H9 (cell line): ENCODE measurements around the gene ZNF286A. TPM values are rescaled to one million over a fixed set of nuclear protein-coding genes. Genes with fewer than 3 reads are reported as not detected.
"Not testable (repeated sequence)": the region's sequence is repeated elsewhere in the genome, so short reads cannot be mapped to it uniquely, and the experiment has no call there.

Experiments
- DNase-seq: peaks from one replicate; pipeline ENCODE4 v3.0.0-alpha.2; 2017
- H2AFZ ChIP-seq: one replicate; pipeline ENCODE4 v1.6.1; 2013; ENCODE audit warnings: mild to moderate bottlenecking, low read length, control low read depth, moderate library complexity
- H2AK5ac ChIP-seq: 2 replicates; pipeline ENCODE4 v1.6.1; 2013; ENCODE audit warnings: low read length, control low read depth, mixed read lengths; ENCODE audit not compliant: insufficient read length
- H2BK120ac ChIP-seq: one replicate; pipeline ENCODE4 v1.6.1; 2013; ENCODE audit warnings: low read depth, mild to moderate bottlenecking, low read length, control low read depth, inconsistent platforms; ENCODE audit not compliant: poor library complexity, severe bottlenecking
- H2BK12ac ChIP-seq: 2 replicates; pipeline ENCODE4 v1.6.1; 2013; ENCODE audit warnings: low read length, control low read depth, mixed read lengths, low read depth; ENCODE audit not compliant: insufficient read length
- H2BK15ac ChIP-seq: 2 replicates; pipeline ENCODE4 v1.6.1; 2013; ENCODE audit warnings: low read depth, low read length, control low read depth
- H2BK20ac ChIP-seq: one replicate; pipeline ENCODE4 v1.6.1; 2013; ENCODE audit warnings: low read depth, mild to moderate bottlenecking, low read length, control low read depth, inconsistent platforms; ENCODE audit not compliant: poor library complexity, severe bottlenecking
- H2BK5ac ChIP-seq: 2 replicates; pipeline ENCODE4 v1.6.1; 2013; ENCODE audit warnings: low read length, control low read depth, mixed read lengths; ENCODE audit not compliant: insufficient read length
- H3K14ac ChIP-seq: 2 replicates; pipeline ENCODE4 v1.6.1; 2013; ENCODE audit warnings: low read length, control low read depth; ENCODE audit not compliant: insufficient read depth
- H3K18ac ChIP-seq: 2 replicates; pipeline ENCODE4 v1.6.1; 2013; ENCODE audit warnings: low read depth, mild to moderate bottlenecking, mixed read lengths, low read length, control low read depth; ENCODE audit not compliant: insufficient read length
- H3K23ac ChIP-seq: 2 replicates; pipeline ENCODE4 v1.6.1; 2013; ENCODE audit warnings: low read length, control low read depth, mixed read lengths, low read depth; ENCODE audit not compliant: insufficient read length
- H3K23me2 ChIP-seq: 2 replicates; pipeline ENCODE4 v1.6.1; 2013; ENCODE audit warnings: low read depth, mild to moderate bottlenecking, mixed read lengths, low read length, control low read depth; ENCODE audit not compliant: insufficient read length, poor library complexity, severe bottlenecking
- H3K27ac ChIP-seq: 2 replicates; pipeline ENCODE4 v1.5.1; 2013; ENCODE audit warnings: low read length, control low read depth, mixed read lengths, low read depth; ENCODE audit not compliant: insufficient read length
- H3K27me3 ChIP-seq: 2 replicates; pipeline ENCODE4 v1.6.1; 2013; ENCODE audit warnings: low read length, control low read depth, inconsistent platforms; ENCODE audit not compliant: insufficient read depth
- H3K4ac ChIP-seq: 2 replicates; pipeline ENCODE4 v1.6.1; 2013; ENCODE audit warnings: low read depth, mild to moderate bottlenecking, control low read depth, inconsistent platforms, low read length, moderate library complexity
- H3K4me1 ChIP-seq: 2 replicates; pipeline ENCODE4 v1.6.1; 2013; ENCODE audit warnings: low read length, control low read depth, inconsistent platforms; ENCODE audit not compliant: insufficient read depth
- H3K4me2 ChIP-seq: 2 replicates; pipeline ENCODE4 v1.6.1; 2013; ENCODE audit warnings: low read length, control low read depth, mixed read lengths; ENCODE audit not compliant: insufficient read length, insufficient read depth
- H3K56ac ChIP-seq: 2 replicates; pipeline ENCODE4 v1.6.1; 2013; ENCODE audit warnings: low read depth, mild to moderate bottlenecking, mixed read lengths, low read length, control low read depth; ENCODE audit not compliant: insufficient read length
- H3K79me1 ChIP-seq: 2 replicates; pipeline ENCODE4 v1.6.1; 2013; ENCODE audit warnings: low read depth, mild to moderate bottlenecking, moderate library complexity, low read length, control low read depth, inconsistent platforms; ENCODE audit not compliant: insufficient read depth, poor library complexity, severe bottlenecking
- H3K79me2 ChIP-seq: 2 replicates; pipeline ENCODE4 v1.6.1; 2013; ENCODE audit warnings: low read length, control low read depth, inconsistent platforms; ENCODE audit not compliant: insufficient read depth
- H3K9ac ChIP-seq: 2 replicates; pipeline ENCODE4 v1.6.1; 2013; ENCODE audit warnings: low read length, control low read depth, mixed read lengths; ENCODE audit not compliant: insufficient read length; ENCODE audit errors: extremely low read depth
- H3K9me3 ChIP-seq: one replicate; pipeline ENCODE4 v1.6.1; 2013; ENCODE audit warnings: low read depth, low read length, inconsistent platforms; ENCODE audit not compliant: control insufficient read depth
- H3T11ph ChIP-seq: one replicate; pipeline ENCODE4 v1.6.1; 2013; ENCODE audit warnings: mild to moderate bottlenecking, low read length, control low read depth, inconsistent platforms
- H4K20me1 ChIP-seq: one replicate; pipeline ENCODE4 v1.6.1; 2013; ENCODE audit not compliant: control insufficient read depth, insufficient read length, insufficient read depth
- H4K5ac ChIP-seq: 2 replicates; pipeline ENCODE4 v1.6.1; 2013; ENCODE audit warnings: low read depth, mild to moderate bottlenecking, mixed read lengths, low read length, control low read depth; ENCODE audit not compliant: insufficient read length
- H4K8ac ChIP-seq: replicated peaks from 2 replicates; pipeline ENCODE4 v1.6.1; 2013; ENCODE audit warnings: low read length, control low read depth, mixed read lengths, low read depth; ENCODE audit not compliant: insufficient read length
- H4K91ac ChIP-seq: 2 replicates; pipeline ENCODE4 v1.6.1; 2013; ENCODE audit warnings: low read depth, mild to moderate bottlenecking, moderate library complexity, mixed read lengths, low read length, control low read depth; ENCODE audit not compliant: insufficient read length
- H3K27ac Mint-ChIP-seq, 3 experiments: 2 replicates in 2 of 3; 3 replicates in 1 of 3; pipeline ENCODE4 v1.8.0; 2020 to 2021; ENCODE audit warnings: mixed read lengths in 3 of 3, mild to moderate bottlenecking in 1 of 3, moderate library complexity in 1 of 3
- H3K27me3 Mint-ChIP-seq: 2 replicates; pipeline ENCODE4 v1.8.0; 2021; ENCODE audit warnings: low read depth, mild to moderate bottlenecking, moderate library complexity, mixed read lengths
- H3K36me3 Mint-ChIP-seq, 3 experiments: 2 replicates in 2 of 3; 3 replicates in 1 of 3; pipeline ENCODE4 v1.8.0; 2020 to 2021; ENCODE audit warnings: low read depth in 3 of 3, mixed read lengths in 3 of 3; ENCODE audit not compliant: insufficient read depth in 1 of 3
- H3K4me1 Mint-ChIP-seq, 2 experiments: 2 replicates each; pipeline ENCODE4 v1.8.0; 2020; ENCODE audit warnings: mixed read lengths in 2 of 2
- H3K4me3 Mint-ChIP-seq, 2 experiments: 2 replicates in 1 of 2; 3 replicates in 1 of 2; pipeline ENCODE4 v1.8.0; 2020 to 2021; ENCODE audit warnings: mild to moderate bottlenecking in 2 of 2, mixed read lengths in 2 of 2, moderate library complexity in 1 of 2
- H3K9me3 Mint-ChIP-seq, 2 experiments: 2 replicates in 1 of 2; 3 replicates in 1 of 2; pipeline ENCODE4 v1.8.0; 2020; ENCODE audit warnings: mild to moderate bottlenecking in 2 of 2, mixed read lengths in 2 of 2, moderate library complexity in 1 of 2
- WGBS: extraction: QIAGEN DNeasy Blood & Tissue Kit; methylation state at CpG from one replicate; pipeline ENCODE4 v1.1.7; 2013; ENCODE audit warnings: missing lambda C conversion rate, low lambda C conversion rate, mixed read lengths; ENCODE audit not compliant: insufficient read length; ENCODE audit errors: extremely low coverage; 5-methylcytosine and 5-hydroxymethylcytosine counted together
- total RNA-seq: library from RNA; stranded (reverse); gene quantifications from 2 replicates; pipeline ENCODE4 v1.2.1, GENCODE V29; 2021

ZNF286A gene
- total RNA-seq, 1 experiment from 2014 or later, result 101 TPM

GRCh38 chr17:15704239-15704638 lies 4.7 kb downstream of the ZNF286A start:
- DNase-seq, H3K27me3 Mint-ChIP-seq, H3K4me2 ChIP-seq, H4K20me1 ChIP-seq, H3K18ac ChIP-seq, H4K91ac ChIP-seq, H2BK5ac ChIP-seq, H4K5ac ChIP-seq, H2AK5ac ChIP-seq, H2BK20ac ChIP-seq, H3K14ac ChIP-seq, H3K27ac ChIP-seq, H3K9me3 ChIP-seq, H3K27ac Mint-ChIP-seq, H3K27me3 ChIP-seq, H3T11ph ChIP-seq, H3K23me2 ChIP-seq, H3K79me1 ChIP-seq, H3K4me1 ChIP-seq, H3K9ac ChIP-seq, H3K4me1 Mint-ChIP-seq, H2BK12ac ChIP-seq, H2BK15ac ChIP-seq, H3K79me2 ChIP-seq, H2BK120ac ChIP-seq, H3K4me3 Mint-ChIP-seq, H4K8ac ChIP-seq, H3K4ac ChIP-seq, H3K23ac ChIP-seq, H3K56ac ChIP-seq, H2AFZ ChIP-seq: not testable (repeated sequence)
- Mint-ChIP-seq H3K9me3 (peaks cover 28 to 45% of the 10 kb centered on the region in 2 experiments), H3K36me3 (peaks cover 68 to 76% (median 69%) of the 10 kb centered on the region in 3 experiments)
- WGBS, result no CpG with 5 or more reads among the region's 33 CpGs

GRCh38 chr17:15704813-15705212 lies 5.3 kb downstream of the ZNF286A start:
- not testable (repeated sequence) for DNase-seq, H3K79me1 ChIP-seq, H3K27me3 ChIP-seq, H3K23me2 ChIP-seq, H4K91ac ChIP-seq, H3K14ac ChIP-seq, H3K4ac ChIP-seq, H2BK120ac ChIP-seq, H3K27ac Mint-ChIP-seq, H4K8ac ChIP-seq, H3T11ph ChIP-seq, H3K4me3 Mint-ChIP-seq, H3K9me3 ChIP-seq, H3K4me2 ChIP-seq, H2AK5ac ChIP-seq, H3K18ac ChIP-seq, H4K20me1 ChIP-seq, H3K27ac ChIP-seq, H4K5ac ChIP-seq, H2BK15ac ChIP-seq, H2BK5ac ChIP-seq, H3K56ac ChIP-seq, H2BK20ac ChIP-seq, H3K79me2 ChIP-seq, H3K9ac ChIP-seq, H3K4me1 ChIP-seq, H3K4me1 Mint-ChIP-seq, H3K27me3 Mint-ChIP-seq, H2AFZ ChIP-seq, H3K23ac ChIP-seq, H2BK12ac ChIP-seq
- Mint-ChIP-seq H3K9me3 (peaks cover 33 to 50% of the 10 kb centered on the region in 2 experiments), H3K36me3 (peaks cover 73 to 82% (median 74%) of the 10 kb centered on the region in 3 experiments)
- no CpG with 5 or more reads among the region's 32 CpGs for WGBS
